Stromal cell of bone marrow (primary cell): Measurements from ENCODE around the gene KIAA1755.

Experiments used
- DNase-seq: peaks from one replicate; pipeline ENCODE4 v3.0.0-alpha.2; 2012; ENCODE audit warnings: low read depth

KIAA1755 gene, protein sequence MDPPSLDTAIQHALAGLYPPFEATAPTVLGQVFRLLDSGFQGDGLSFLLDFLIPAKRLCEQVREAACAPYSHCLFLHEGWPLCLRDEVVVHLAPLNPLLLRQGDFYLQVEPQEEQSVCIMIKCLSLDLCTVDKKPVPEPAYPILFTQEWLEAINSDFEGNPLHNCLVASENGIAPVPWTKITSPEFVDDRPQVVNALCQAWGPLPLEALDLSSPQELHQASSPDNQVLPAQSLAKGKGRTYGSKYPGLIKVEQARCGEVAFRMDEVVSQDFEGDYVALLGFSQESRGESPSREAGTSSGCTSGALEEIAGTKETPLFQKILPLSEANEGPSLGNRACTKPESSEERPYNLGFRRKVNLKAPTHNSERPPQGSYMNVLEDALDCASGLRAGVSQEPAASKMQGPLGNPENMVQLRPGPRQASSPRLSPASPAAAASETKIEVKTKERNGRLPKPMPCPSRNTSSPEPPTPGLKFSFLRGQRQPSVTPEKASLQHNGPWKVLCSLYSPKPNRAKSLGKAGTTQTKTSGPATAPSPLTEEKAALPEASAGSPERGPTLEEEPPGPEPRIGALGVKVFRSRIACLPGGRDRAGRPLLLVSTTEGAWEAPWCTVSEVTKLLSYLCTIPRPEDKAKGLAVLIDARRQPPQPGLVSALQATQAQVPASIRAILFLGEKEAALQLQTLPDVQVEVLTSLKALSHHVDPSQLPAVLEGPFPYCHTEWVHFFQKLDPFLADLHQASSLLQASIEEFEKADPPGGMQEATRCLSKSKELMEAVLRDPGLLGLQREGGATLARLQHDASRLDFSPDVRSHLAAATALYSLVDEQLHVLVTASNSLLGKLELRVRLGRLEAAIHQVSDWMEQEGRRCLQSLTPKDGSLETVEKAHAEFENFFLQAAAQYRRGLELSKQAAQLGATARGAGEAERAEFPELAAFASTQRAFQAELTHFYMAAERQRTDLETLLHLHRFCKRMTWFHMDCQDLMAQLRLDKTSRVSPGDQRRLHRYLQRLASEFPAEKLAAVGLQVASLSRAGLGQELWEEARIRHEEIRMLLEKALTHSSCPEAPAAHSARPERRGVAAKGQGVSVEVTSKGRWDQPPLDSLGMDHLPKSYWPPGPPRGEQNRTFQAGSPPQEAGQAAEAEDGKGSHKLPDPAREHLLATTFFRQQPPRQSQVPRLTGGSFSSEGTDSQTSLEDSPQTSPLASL

DNA sequence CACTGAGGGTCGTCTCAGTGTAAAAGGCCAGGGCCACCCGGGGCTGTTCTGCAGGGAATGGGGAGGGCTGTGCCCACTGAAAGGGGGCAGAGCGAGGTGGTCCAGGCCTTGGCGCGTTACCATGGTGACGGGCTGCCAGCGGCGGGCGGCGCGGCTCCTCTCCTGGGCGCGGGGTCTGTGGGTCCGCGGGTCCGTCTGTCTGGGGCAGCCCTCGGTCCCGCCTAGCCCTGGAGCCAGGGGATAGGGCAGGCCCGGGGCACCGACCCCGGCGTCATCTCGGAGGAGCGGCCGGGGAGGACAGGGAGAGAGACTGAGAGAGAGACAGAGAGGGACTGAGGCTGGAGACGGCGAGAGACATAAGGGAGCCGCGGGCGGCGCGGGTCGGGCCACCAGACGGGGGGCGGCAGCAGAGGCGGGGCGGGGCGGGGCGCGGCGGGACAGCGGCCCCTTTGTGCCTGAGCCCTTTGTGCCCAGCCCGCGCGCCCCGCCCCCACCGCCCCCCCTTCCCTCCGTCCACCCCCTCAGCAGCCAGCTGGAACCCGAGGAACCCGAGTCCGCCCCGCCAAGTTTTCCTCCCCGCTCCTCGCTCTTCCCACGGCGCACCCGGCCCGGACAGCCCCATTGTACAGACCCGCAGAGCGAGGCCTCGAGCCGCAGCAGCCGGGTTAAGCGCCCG lies at the start of gene KIAA1755:
Gene KIAA1755, minus strand, starts transcription at position 358 of the 676 bp plus-strand sequence. Its CDS starts 235 bp downstream, at position 123.
- DNase-seq, result no peak

DNA sequence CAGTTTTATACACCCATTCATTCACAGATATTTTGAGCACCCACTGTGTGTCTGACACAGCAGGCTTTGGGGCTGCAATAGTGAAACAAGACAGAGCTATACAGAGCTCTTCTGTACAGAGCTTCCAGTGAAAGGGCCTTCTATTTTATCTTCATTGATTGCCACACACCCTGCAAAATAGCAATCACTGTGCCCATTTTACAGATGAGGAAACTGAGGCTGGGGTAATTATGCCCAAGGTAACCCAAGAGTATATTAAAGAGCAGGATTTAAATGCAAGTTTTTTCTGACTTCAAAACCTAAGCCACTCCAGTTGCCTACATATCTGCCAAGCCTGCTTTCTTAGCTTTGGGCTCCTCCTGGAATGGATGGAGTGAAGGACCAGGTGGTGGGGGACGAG lies 47.9 kb upstream of the KIAA1755 start:
- no peak for DNase-seq

DNA sequence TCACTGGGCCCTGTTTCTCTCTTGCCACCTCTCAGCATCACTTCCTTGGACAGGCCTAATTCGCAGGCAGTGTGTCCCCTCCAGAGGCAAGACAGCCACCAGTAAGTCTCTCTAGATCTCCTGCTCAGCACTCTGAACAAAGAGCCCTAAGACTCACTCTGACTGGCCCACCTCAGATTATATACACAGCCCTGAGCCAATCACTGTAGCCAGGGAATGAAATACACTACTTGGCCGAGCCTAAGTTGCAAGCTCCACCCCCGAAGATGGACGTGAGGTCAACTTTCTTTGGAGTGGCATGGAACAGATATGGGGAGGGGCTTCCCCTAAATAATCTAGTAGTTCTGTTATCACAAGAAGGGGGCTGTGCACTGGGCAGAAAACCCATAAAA lies 47.5 kb upstream of the KIAA1755 start:
- DNase-seq, result no peak

DNA sequence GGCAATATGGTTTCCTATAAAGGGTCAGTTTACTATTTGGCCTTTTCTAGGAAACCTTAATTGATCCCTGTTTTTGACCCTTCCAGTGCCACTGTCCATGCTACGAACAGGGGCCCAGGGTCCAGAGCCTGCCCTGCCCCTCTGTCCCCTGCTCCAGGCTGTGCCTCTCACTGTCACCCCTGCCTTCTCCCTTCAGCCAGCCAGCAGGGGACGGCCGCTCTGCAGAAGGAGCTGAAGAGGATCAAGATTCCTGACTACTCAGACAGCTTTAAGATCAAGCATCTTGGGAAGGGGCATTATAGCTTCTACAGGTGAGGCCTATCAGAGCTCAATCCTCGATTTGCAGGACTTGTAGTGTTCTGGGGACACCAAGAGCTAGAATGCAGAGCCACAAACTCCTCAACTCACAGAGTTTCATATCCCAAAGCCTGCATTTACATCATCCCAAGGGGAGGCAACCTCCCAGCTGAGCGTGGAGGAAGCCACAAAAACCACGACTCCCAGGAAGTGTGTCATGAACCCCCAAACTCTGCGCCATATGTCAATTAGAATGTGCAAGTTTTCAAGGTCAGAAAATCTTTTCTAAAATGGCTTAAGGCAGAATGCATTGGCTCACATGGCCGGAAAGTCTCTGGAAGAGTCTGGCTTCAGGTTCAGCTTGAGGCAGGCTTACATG lies 47.0 kb upstream of the KIAA1755 start:
- DNase-seq, result no peak

DNA sequence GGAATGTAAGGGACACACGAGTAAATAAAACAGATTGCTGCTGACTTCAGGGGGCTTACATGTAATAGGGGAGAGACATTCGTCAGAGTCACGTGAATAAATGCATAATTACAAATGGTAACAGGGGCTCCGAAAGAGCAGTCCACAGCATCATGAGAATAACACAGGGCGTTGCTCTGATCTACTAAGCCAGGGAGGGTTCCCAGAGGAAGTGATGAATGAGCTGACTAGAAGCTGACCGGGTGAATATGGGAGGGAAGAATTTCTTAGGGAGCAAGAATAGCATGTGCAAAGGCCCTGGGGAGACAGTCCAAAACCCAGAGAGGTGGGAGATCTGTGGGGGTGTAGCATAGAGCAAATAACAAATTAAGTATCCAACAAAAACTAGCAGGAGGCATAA lies 45.8 kb upstream of the KIAA1755 start:
- DNase-seq, result no peak

DNA sequence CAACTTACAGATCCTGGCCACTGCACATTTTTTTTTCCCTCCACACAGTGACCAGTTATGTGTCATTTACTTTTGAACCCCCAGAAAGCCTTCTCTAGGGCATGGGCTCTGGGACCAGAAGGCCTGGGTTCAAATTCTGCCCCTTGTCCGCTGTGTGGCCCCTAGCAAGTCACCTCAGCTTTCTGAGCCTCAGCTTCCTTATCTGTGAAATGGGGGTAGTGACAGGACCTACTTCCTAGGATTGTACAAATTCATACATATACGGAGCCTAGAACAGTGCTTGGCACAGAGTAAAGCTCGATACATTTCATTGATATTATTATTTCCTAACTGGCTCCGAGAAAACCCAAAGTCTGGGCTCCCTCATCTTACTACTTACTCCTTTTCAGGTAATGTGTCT lies 45.0 kb upstream of the KIAA1755 start:
- no peak for DNase-seq

DNA sequence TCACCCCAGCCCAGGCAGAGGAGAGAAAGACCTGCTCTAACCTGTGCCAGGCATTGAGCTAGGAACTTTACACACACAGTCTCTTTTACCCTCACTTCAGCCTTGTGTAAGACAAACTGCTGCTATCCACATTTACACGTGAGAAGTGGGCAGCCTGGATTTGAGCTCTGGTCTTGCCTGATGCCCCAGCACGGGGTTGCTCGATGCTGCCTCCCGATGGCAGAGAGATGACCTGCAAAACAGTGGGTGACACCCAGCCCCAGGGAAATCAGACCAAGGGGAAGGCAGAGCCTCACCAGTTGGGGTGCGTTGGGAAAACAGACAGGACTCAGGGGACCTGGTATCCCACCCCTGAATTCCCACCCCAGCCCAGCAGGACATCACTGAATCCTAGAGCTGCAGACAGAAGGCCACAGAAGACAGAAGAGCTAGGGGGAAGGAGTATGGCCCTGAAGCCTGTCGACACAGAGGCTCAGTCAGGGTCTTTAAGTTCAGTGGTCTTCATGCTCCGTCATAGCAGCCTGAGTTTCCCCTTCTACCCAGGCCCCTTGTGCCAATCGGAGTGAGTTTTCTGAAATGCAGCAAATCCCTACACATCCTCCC lies 44.4 kb upstream of the KIAA1755 start:
- no peak for DNase-seq

DNA sequence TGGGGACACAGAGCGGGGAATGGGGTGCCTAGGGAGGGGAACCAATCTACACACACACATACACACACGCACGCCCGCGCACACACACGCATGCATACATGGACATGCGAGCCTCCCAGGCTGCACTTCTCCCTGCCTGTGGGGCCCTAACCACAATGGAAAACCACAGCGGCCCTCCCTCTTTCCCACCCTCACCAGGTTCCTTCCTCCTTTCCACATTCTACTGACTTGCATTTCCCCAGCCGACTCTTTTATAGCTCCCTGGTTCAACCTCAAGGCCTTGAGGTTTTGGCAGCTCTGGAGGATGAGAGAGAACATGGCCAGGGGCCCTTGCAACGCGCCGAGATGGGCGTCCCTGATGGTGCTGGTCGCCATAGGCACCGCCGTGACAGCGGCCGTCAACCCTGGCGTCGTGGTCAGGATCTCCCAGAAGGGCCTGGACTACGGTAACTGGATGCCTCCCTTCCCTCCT lies 43.4 kb upstream of the KIAA1755 start, which contains the start of gene BPI:
Gene BPI, plus strand, starts transcription at position 249 of the 472 bp plus-strand sequence. Its CDS starts 68 bp downstream, at position 317.
- no peak for DNase-seq

DNA sequence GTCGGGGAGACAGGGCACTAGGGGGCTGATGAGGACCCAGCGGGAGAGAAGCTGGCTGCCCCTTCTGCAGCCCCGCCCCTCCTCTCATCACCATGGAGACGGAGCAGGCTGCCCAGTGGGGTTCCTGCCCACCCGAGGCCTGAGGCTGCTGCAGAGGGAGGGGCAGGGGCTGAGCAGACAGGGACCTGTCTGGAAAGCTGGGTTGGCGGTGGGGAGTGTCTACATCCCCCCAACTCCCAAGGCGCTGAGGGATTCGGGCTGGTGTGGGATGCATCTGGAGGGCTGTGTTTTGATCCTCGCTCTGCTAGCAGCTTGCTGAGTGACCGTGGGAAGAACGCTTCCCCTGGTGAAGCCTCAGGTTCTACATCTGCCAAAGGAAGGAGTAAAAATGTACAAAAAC lies 42.3 kb upstream of the KIAA1755 start:
- DNase-seq, result no peak

DNA sequence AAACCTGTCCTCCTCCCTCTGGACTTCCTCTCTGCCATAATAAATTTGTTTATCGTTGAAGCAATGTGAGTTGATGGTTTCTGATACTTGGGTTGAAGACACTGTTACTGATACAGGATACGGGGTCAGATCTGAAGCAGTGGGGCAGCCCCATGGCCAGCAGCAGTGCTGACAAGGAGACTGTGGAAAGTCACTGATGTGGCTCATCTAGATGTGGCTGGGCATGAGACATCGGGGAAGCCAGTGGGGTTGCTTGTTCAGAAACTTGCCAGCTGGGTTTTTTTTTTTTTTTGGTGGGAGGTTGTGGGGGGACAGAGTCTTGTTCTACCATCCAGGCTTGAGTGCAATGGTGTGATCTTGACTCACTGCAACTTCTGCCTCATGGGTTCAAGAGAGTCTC lies 40.8 kb upstream of the KIAA1755 start:
- no peak for DNase-seq

DNA sequence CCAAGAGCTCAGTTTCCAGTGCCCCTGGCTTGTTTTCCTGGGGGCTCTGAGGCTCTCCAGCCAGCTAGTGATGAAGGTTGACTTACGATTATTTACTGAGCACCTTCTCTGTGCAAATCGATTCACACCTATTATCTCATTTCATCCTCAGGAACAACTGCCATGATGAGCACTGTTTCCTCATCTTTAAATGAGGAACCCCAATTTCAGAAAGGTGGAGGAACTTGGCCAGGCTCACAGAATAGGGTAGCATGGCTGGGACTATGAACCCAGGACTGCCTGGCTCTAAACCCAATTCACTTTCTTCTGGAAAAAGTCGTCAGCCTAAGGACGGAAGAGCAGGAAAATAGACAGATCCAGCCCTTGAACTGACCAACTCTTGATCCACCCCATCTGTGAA lies 39.9 kb upstream of the KIAA1755 start:
- no peak for DNase-seq

DNA sequence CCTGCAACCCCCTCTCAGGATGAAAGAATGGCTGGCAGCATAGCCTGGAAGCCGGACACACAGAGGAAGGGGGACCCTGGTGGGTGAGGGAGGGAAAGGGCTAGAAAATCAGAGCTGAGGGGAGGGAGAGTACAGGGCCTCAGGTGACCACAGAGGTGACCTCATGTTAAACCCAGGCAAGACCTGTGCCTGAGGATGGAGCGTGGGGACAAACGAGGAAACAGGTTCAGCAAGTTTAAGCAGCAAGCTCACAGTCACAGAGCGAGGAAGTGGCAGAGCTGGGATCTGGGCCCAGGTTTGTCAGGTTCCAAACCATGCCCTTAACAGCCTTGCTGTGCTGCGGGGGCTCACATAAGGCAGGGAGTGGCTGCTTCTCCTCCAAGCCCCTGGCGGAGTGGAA lies 39.4 kb upstream of the KIAA1755 start:
- DNase-seq, result no peak

DNA sequence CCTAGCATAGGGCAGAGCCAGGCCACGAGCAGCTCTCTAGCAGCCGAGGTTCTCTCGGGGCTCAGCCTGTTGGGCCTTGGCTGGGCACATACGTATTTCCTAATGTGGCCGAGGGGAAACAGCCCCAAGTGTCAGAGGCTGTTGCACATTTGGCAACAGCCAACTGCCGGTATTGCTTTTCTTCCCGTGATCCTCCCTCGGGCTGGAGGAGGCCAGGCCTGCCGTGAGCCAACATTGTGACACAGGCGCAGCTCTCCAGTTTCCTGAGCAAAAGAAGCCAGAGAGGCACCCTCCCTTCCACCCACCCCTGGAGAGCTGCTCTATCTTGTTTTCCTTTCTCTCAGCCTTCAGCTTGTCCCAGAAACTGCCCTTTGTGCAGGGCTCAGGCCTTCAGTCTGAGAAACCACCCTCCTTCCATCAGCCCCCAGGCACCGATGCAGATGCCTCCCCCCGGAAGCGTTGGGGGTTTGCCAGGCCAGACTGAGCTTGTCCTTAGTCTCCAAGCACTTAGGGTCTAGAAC lies 38.3 kb upstream of the KIAA1755 start:
- DNase-seq, result peak; percentile 72

DNA sequence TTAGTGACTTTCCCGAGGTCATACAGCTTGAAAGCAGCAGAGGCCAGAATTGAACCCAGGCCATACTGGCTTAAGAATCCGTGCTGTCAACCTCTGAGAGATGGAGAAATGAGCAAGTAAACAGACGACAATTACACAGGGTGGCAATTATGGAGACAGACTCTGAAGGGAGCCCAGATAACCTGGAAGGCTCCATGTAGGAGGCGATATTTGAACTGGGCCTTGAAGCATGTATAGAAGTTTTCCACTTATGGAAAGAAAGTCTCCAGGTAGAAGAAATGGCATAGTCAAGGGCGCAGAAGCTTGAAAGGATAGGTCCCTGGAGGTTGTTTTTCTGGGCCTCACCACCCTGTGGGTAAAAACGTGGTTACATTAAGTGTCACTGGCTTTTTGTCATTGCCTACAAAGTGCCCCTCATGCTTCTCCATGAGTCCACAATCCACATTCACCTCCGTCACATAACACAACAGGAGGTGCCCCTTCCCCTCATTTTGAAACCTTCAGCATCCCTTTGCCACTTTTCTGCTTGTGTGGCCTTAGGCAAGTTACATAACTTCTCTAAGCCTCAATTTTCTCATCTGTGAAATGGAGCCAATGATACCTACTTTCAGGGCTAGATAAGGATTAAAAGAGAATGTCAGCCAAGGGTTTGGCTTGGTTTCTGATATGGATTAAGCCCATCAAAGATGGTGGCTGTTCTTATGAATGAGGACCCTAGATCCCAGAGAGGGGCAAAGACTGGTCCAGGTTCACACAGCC lies 37.6 kb upstream of the KIAA1755 start:
- DNase-seq, result no peak

DNA sequence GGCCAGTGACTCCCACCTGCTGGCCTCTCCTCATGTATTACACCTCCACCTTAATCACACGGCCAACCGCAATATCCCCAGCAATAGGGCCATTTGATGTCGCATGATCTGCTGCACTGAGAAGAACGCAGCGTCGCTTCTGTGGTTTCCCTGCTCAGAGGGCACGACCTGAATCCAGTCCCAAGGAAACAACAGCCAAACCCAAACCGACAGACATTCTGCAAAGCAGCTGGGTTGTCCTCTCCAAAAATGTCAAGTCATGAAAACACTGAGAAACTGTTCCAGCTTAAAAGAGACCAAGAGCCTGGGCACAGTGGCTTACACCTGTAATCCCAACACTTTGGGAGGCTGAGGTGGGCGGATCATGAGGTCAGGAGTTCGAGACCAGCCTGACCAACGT lies 35.9 kb upstream of the KIAA1755 start:
- DNase-seq, result no peak

DNA sequence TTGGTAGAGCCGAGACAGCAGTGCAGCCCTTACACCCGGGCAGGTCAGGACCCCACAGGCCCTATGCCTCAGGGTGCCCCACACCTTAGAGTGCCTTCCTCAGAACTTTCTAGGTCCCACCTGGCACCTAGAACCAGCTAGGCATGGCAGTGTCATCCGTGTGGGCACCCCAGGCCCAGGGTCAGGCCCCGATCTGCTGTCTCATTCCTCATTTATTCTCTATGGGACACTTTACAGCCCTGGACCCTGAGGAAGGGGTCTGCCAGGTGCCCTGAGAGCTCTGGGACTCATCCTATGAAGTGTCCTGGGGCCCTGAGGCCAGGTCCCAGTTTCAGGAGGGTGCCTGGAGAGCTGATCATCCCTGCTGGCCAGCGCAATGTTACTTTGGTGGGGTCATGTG lies 35.3 kb upstream of the KIAA1755 start:
- no peak for DNase-seq

DNA sequence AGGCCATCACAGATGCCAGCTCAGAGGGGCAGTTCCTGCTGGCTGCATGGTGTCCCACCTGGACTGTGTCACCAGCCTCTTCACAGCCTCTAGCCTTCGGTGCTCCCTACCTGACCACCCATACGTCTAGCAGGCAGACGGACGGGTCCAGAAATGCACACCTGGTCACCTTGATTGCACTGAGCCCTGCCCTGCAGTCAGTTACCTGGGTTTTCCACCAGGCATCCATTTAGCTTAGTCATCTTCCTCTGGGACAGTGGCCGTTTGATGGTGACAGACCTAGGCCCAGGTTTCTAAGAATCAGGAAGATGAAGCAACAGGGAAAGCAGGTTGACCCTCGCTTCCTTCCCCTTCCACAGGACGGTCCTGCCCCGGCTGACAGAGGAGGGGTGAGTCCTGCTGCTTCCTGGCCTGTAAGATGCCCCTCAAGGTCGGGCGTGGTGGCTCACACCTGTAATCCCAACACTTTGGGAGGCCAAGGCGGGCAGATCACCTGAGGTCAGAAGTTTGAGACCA lies 33.6 kb upstream of the KIAA1755 start:
- no peak for DNase-seq

DNA sequence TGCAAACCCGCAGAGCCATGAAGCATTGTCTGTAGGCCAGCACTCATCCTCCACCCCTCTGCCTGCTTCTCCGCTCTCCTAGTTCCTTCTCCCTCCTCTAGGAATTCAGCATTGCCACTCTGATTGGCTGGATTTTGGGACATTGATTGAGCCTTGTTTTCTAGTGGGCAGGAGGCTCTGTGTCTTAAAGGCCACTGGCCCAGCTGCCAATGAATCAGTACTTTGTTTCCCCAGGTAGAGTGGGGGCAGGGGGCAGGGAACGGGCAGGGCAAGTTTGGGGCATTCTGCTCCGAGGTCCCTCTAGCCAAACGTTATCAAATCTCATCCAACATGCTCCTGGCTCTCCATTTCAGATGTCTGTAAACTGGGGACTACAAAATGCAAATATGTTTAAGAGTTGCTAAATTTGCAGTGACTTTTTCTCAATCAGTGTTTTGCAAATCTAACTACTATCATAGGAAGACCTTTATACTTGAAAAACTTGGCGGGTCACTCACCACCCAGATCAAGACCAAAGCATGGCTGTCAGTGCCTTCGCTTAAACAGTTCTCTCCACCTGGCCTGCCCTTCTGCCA lies 33.0 kb upstream of the KIAA1755 start:
- no peak for DNase-seq

DNA sequence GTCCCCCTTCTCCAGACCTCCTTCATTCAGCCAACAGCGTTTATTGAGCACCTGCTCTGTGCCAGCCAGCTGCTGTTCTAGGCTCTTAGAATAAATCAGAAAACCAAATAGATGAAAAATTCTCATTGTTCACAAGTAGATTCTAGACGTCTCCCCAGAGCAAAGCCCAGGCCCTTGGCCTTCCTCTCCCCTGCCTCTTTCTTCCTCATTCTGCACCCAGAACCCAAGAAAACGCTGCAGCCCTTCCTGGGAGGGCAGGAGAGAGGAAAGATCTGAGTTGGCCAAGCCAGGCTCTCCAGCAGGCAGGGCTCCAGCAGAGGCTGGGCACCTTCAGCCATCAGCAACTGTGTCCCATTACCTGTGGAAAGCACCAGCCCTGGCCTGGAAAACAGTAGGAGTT lies 31.4 kb upstream of the KIAA1755 start:
- DNase-seq, result no peak
